A549 (cell line): ENCODE data around the gene AP4E1. TPM values are rescaled to one million over a fixed set of nuclear protein-coding genes. Genes with fewer than 3 reads are reported as not detected.

ENCODE experiments used
- ATAC-seq, 2 experiments: fragments of 200-7000 bp in 1 of 2; fragments of >200 bp in 1 of 2; cut with Nextera tagmentation in 1 of 2; cut with Tn5 transposase in 1 of 2; 3 replicates each; pipeline versions ENCODE4 v1.8.0 to v1.9.1; 2018 to 2020; ENCODE audit warnings: mild to moderate bottlenecking in 1 of 2, moderate library complexity in 1 of 2
- CTCF ChIA-PET: fragments of 300-600 bp; sonication (Branson Sonifier 250); formaldehyde crosslinking; extraction: SDS; loops from one replicate; lab custom pipeline; 2021; ENCODE audit warnings: antibody characterized with exemption, inconsistent platforms; lab: Yijun Ruan, JAX
- POLR2A ChIA-PET: fragments of 350-600 bp; formaldehyde crosslinking; extraction: SDS; loops from one replicate; lab custom pipeline; 2021; ENCODE audit warnings: antibody characterized with exemption, inconsistent platforms; lab: Yijun Ruan, JAX
- DNase-seq, 2 experiments: peaks; one replicate each; pipeline versions ENCODE4 v3.0.0 to v3.0.0-alpha.2; 2011 to 2016; ENCODE audit warnings: low read depth in 1 of 2, low spot score in 1 of 2
- FAIRE-seq: peaks from 2 replicates; lab custom pipeline; 2011; peaks lifted over from hg19 to GRCh38; lab: Jason Lieb, UNC
- H3K27ac ChIP-seq, 2 experiments: fragments of >200 bp; sonication (Bioruptor Twin); formaldehyde crosslinking; 3 replicates each; pipeline ENCODE4 v1.5.1; 2016 to 2017
- H3K4me1 ChIP-seq: fragments of >200 bp; sonication (Bioruptor Twin); formaldehyde crosslinking; 3 replicates; pipeline ENCODE4 v1.6.1; 2016
- H3K4me2 ChIP-seq: fragments of >200 bp; sonication (Bioruptor Twin); formaldehyde crosslinking; 3 replicates; pipeline ENCODE4 v1.6.1; 2016
- H3K4me3 ChIP-seq: fragments of >200 bp; sonication (Bioruptor Twin); formaldehyde crosslinking; 3 replicates; pipeline ENCODE4 v1.5.1; 2016
- H3K9me3 ChIP-seq: fragments of >200 bp; sonication (Bioruptor Twin); formaldehyde crosslinking; 3 replicates; pipeline ENCODE4 v1.6.1; 2016
- BCL3 ChIP-seq: fragments of >200 bp; sonication (Bioruptor Twin); formaldehyde crosslinking; IDR thresholded peaks from 3 replicates; pipeline ENCODE4 v1.6.1; 2016
- BHLHE40 ChIP-seq: IDR thresholded peaks from 2 replicates; pipeline ENCODE4 v1.6.1; 2012; ENCODE audit warnings: low read depth, low read length, inconsistent platforms
- CBX8 ChIP-seq: fragments of 200-600 bp; sonication (generic); IDR thresholded peaks from 2 replicates; pipeline ENCODE4 v1.6.1; 2016
- CEBPB ChIP-seq, 2 experiments: fragments of >200 bp in 1 of 2; sonication (Bioruptor Twin) in 1 of 2; formaldehyde crosslinking in 1 of 2; IDR thresholded peaks; 2 replicates each; pipeline ENCODE4 v1.6.1; 2012 to 2016
- CTCF ChIP-seq: fragments of >200 bp; sonication (Bioruptor Twin); formaldehyde crosslinking; IDR thresholded peaks from 3 replicates; pipeline ENCODE4 v1.5.1; 2016
- EHF ChIP-seq: fragments of 250-450 bp; sonication (Bioruptor Pico); IDR thresholded peaks from 2 replicates; pipeline ENCODE4 v1.5.0; 2020; ENCODE audit warnings: mild to moderate bottlenecking
- EHMT2 ChIP-seq: fragments of 200-600 bp; sonication (generic); IDR thresholded peaks from 2 replicates; pipeline ENCODE4 v1.6.1; 2016; ENCODE audit warnings: antibody characterized with exemption, low read depth, mild to moderate bottlenecking, moderate library complexity
- ELK1 ChIP-seq: fragments of 150-350 bp; IDR thresholded peaks from 2 replicates; pipeline ENCODE4 v1.6.1; 2014; ENCODE audit warnings: low read depth, mild to moderate bottlenecking, low read length
- EP300 ChIP-seq, 2 experiments: fragments of >200 bp; sonication (Bioruptor Twin); formaldehyde crosslinking; IDR thresholded peaks; 2 replicates in 1 of 2; 3 replicates in 1 of 2; pipeline ENCODE4 v1.6.1; 2016 to 2017
- FOSL2 ChIP-seq, 2 experiments: fragments of 450-650 bp in 1 of 2; fragments of >200 bp in 1 of 2; sonication (Bioruptor Twin) in 1 of 2; formaldehyde crosslinking; IDR thresholded peaks; 2 replicates each; pipeline versions ENCODE4 v1.5.0 to v1.6.1; 2016 to 2020; ENCODE audit warnings: mild to moderate bottlenecking in 1 of 2, moderate library complexity in 1 of 2
- FOXS1 ChIP-seq: fragments of 250-450 bp; sonication (Bioruptor Pico); IDR thresholded peaks from 2 replicates; pipeline ENCODE4 v1.5.0; 2020; ENCODE audit warnings: mild to moderate bottlenecking, moderate library complexity
- HES2 ChIP-seq: fragments of >200 bp; sonication (Bioruptor Twin); formaldehyde crosslinking; IDR thresholded peaks from 2 replicates; pipeline ENCODE4 v1.6.1; 2016
- HEYL ChIP-seq: fragments of 250-450 bp; sonication (Bioruptor Pico); IDR thresholded peaks from 2 replicates; pipeline ENCODE4 v1.8.0; 2021; ENCODE audit warnings: mild to moderate bottlenecking, moderate library complexity
- JUN ChIP-seq, 2 experiments: fragments of >200 bp; sonication (Bioruptor Twin); formaldehyde crosslinking; IDR thresholded peaks; 2 replicates in 1 of 2; 3 replicates in 1 of 2; pipeline ENCODE4 v1.6.1; 2016 to 2017
- JUNB ChIP-seq: fragments of >200 bp; sonication (Bioruptor Twin); formaldehyde crosslinking; IDR thresholded peaks from 2 replicates; pipeline ENCODE4 v1.6.1; 2016
- KDM1A ChIP-seq: fragments of 200-600 bp; sonication (generic); IDR thresholded peaks from 2 replicates; pipeline ENCODE4 v1.6.1; 2016; ENCODE audit warnings: low read depth, mild to moderate bottlenecking
- KDM5A ChIP-seq: fragments of 200-600 bp; sonication (generic); IDR thresholded peaks from 2 replicates; pipeline ENCODE4 v1.6.1; 2016; ENCODE audit warnings: antibody characterized with exemption, mild to moderate bottlenecking
- MAX ChIP-seq: IDR thresholded peaks from 2 replicates; pipeline ENCODE4 v1.6.1; 2012
- MYC ChIP-seq: IDR thresholded peaks from 2 replicates; pipeline ENCODE4 v1.6.1; 2012; ENCODE audit warnings: mild to moderate bottlenecking, inconsistent platforms, low read length, improper control_type of control experiment, borderline replicate concordance
- NPAS2 ChIP-seq: fragments of 250-450 bp; sonication (Bioruptor Pico); IDR thresholded peaks from 2 replicates; pipeline ENCODE4 v1.8.0; 2022; ENCODE audit warnings: mild to moderate bottlenecking, moderate library complexity, borderline replicate concordance
- PBX3 ChIP-seq: IDR thresholded peaks from 2 replicates; pipeline ENCODE4 v1.6.1; 2012
- RCOR1 ChIP-seq: fragments of 150-350 bp; IDR thresholded peaks from 2 replicates; pipeline ENCODE4 v1.6.1; 2014; ENCODE audit warnings: antibody characterized with exemption, low read length, low read depth
- RNF2 ChIP-seq: fragments of 200-600 bp; sonication (generic); IDR thresholded peaks from 2 replicates; pipeline ENCODE4 v1.6.1; 2016; ENCODE audit warnings: low read depth, mild to moderate bottlenecking, antibody characterized with exemption, moderate library complexity, borderline replicate concordance
- SMC3 ChIP-seq: fragments of >200 bp; sonication (Bioruptor Twin); formaldehyde crosslinking; IDR thresholded peaks from 3 replicates; pipeline ENCODE4 v1.6.1; 2018; ENCODE audit warnings: inconsistent platforms
- SREBF2 ChIP-seq: fragments of 450-650 bp; IDR thresholded peaks from 2 replicates; pipeline ENCODE4 v1.6.1; 2014; ENCODE audit warnings: mild to moderate bottlenecking, moderate library complexity
- USF2 ChIP-seq: fragments of 450-650 bp; IDR thresholded peaks from 2 replicates; pipeline ENCODE4 v1.6.1; 2014; ENCODE audit warnings: antibody characterized with exemption
- ZSCAN20 ChIP-seq: fragments of 250-450 bp; sonication (Bioruptor Pico); IDR thresholded peaks from 2 replicates; pipeline ENCODE4 v1.8.0; 2022; ENCODE audit warnings: mild to moderate bottlenecking, moderate library complexity
- WGBS: methylation state at CpG from one replicate; pipeline ENCODE4 v1.1.6; 2017; ENCODE audit errors: missing lambda C conversion rate; 5-methylcytosine and 5-hydroxymethylcytosine counted together
- polyA plus RNA-seq, 4 experiments: library from polyadenylated mRNA; depleted of rRNA in 3 of 4; stranded (reverse); fragments of >200 nt; fragmentation: RNase III in 1 of 4; extraction: RNeasy Plus Mini Kit Qiagen cat#74134 plus additional on column Dnase treatment in 1 of 4; gene quantifications; 2 replicates in 3 of 4; 3 replicates in 1 of 4; pipeline ENCODE4 v1.2.3, GENCODE V29; 2011 to 2017
- TF ChIP-seq, protein P1 (sequence below): fragments of 200-600 bp; sonication (generic); IDR thresholded peaks from 2 replicates; pipeline ENCODE4 v1.6.1; 2016; ENCODE audit warnings: antibody characterized with exemption, mild to moderate bottlenecking, moderate library complexity

Gene AP4E1
- polyA plus RNA-seq, 2 of the 4 experiments (the other 2 are of a cell fraction) = 9.6 TPM

GRCh38 chr15:51011212-51011611 is 102.7 kb downstream of the AP4E1 start:
- no peak for TF ChIP-seq SREBF2
- no peak for TF ChIP-seq RCOR1
- TF ChIP-seq ZSCAN20 (CRISPR knock-in tag) = no peak
- no peak for TF ChIP-seq JUNB
- TF ChIP-seq USF2 = no peak
- TF ChIP-seq SMC3 = no peak
- no peak for TF ChIP-seq FOXS1
- no peak for TF ChIP-seq EP300 (IDR thresholded peaks at IDR 0.05)
- TF ChIP-seq BHLHE40 = no peak
- TF ChIP-seq ELK1 = no peak
- no peak for TF ChIP-seq NPAS2 (CRISPR knock-in tag)
- TF ChIP-seq HES2 = no peak
- ChIA-PET POLR2A (no interaction called here), CTCF (interaction anchor here (0.7 kb wide), 2 partner anchors 14 to 242 kb away, joined by 3 read pairs; no protein-coding TSS in a partner anchor)
- no peak for FAIRE-seq
- ATAC-seq = no peak
- no peaks in the 10 kb centered on the region for H3K9me3 ChIP-seq
- no peak overlapping the region for H3K4me2 ChIP-seq
- H3K27ac ChIP-seq = no peak overlapping the region
- no peak overlapping the region for H3K4me3 ChIP-seq
- DNase-seq = no peak
- H3K4me1 ChIP-seq = no peaks in the 10 kb centered on the region
- 90% methylated on average over 1 of the region's 1 CpG for WGBS

DNA sequence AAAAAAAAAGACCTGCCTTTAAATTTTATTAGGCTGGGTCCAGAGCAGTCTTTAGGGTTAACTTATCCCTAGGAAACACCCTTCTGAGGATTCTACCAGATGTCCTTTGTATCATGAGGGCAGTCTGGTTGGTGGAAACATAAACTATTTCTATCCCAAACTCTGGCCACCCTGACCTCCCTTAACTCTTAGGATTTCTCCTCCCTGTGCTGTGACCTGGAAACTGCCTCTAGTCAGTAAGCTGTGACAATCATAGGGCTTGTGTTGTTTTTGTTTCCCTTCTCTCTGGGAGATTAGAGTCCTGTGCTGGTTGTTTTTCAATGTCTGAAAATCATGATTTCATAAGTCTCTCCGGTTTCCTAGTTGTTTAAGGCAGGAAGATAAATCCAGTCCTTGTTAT is 108.1 kb downstream of the AP4E1 start:
- ChIA-PET POLR2A (no interaction called here), CTCF (no interaction called here)
- 87% methylated on average over 1 of the region's 1 CpG for WGBS

More for the DNA sequence above, 108.1 kb downstream of the AP4E1 start:
- Histone ChIP-seq H3K4me2 (no peak overlapping the region), H3K4me3 (no peak overlapping the region), H3K4me1 (no peaks in the 10 kb centered on the region), H3K9me3 (peaks cover 10% of the 10 kb centered on the region; the same call in 1 of the 3 replicates), H3K27ac (no peak overlapping the region)
- no peak for DNase-seq
- no peak for FAIRE-seq
- ATAC-seq = no peak
- TF ChIP-seq HES2 (no peak), KDM5A (no peak), BCL3 (no peak), EHF (no peak), EHMT2 (no peak), KDM1A (no peak), RNF2 (no peak), ZSCAN20 (CRISPR knock-in tag) (no peak), PBX3 (no peak), JUN (IDR thresholded peaks at IDR 0.05) (no peak), CBX8 (no peak), MAX (no peak), CTCF (no peak), HEYL (CRISPR knock-in tag) (no peak), FOSL2 (IDR thresholded peaks at IDR 0.05) (no peak), FOSL2 (CRISPR knock-in tag; IDR thresholded peaks at IDR 0.05) (no peak), MYC (no peak), CEBPB (IDR thresholded peaks at IDR 0.05) (no peak)
- TF ChIP-seq, protein P1, sequence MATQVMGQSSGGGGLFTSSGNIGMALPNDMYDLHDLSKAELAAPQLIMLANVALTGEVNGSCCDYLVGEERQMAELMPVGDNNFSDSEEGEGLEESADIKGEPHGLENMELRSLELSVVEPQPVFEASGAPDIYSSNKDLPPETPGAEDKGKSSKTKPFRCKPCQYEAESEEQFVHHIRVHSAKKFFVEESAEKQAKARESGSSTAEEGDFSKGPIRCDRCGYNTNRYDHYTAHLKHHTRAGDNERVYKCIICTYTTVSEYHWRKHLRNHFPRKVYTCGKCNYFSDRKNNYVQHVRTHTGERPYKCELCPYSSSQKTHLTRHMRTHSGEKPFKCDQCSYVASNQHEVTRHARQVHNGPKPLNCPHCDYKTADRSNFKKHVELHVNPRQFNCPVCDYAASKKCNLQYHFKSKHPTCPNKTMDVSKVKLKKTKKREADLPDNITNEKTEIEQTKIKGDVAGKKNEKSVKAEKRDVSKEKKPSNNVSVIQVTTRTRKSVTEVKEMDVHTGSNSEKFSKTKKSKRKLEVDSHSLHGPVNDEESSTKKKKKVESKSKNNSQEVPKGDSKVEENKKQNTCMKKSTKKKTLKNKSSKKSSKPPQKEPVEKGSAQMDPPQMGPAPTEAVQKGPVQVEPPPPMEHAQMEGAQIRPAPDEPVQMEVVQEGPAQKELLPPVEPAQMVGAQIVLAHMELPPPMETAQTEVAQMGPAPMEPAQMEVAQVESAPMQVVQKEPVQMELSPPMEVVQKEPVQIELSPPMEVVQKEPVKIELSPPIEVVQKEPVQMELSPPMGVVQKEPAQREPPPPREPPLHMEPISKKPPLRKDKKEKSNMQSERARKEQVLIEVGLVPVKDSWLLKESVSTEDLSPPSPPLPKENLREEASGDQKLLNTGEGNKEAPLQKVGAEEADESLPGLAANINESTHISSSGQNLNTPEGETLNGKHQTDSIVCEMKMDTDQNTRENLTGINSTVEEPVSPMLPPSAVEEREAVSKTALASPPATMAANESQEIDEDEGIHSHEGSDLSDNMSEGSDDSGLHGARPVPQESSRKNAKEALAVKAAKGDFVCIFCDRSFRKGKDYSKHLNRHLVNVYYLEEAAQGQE = no peak
- TF ChIP-seq, all 56 proteins: peak for 0
